Stimulated activated CD4-positive, alpha-beta T cell treated with anti-CD3 and anti-CD28 coated beads, Interleukin-1b, Interleukin-23, amount 100 ng/mL, for 48 hours (primary cell): Measurements from ENCODE around the gene ABCC3.
"Not testable (repeated sequence)": the region's sequence is repeated elsewhere in the genome, so short reads cannot be mapped to it uniquely, and the experiment has no call there.

ENCODE experiments used
- DNase-seq: peaks from one replicate; pipeline ENCODE4 v3.0.0-alpha.2; 2020

The ABCC3 gene

DNA sequence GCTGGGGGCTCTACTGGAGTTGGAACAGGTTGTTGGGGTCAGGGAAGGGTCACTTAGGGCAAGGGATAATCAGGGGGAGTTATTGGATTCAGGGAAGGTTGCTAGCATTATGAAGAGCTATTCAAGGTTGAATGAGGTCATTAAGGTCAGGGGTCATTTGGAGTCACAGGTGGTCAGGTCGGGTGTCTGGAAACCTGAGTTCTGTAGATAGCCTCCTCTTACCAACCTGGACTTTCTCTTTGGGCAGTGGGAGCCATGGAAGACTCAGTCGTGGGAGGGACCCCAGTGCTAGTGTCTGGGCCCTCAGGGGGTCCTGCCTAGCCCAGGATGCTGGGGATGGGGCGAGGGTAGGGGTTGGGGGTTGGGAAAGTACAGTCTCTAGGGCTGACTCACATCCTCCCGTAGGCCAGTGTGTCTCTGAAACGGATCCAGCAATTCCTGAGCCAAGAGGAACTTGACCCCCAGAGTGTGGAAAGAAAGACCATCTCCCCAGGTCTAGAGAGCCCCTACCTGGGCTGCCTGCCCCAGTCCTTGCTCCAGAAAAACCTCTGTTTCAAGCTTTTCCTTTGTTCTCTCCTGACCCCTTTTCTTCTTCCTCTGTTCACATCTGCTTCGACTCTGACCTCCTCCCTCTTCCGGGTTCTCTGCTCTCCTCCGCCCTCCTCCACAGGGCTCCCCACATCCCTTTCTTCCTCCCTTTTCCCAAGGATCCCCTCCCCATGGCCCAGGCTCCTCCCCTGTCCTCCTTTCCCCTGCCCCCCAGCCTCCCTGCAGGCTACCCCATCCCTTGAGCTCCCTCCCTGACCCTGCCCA is 33.5 kb downstream of the ABCC3 start:
- DNase-seq: no peak

DNA sequence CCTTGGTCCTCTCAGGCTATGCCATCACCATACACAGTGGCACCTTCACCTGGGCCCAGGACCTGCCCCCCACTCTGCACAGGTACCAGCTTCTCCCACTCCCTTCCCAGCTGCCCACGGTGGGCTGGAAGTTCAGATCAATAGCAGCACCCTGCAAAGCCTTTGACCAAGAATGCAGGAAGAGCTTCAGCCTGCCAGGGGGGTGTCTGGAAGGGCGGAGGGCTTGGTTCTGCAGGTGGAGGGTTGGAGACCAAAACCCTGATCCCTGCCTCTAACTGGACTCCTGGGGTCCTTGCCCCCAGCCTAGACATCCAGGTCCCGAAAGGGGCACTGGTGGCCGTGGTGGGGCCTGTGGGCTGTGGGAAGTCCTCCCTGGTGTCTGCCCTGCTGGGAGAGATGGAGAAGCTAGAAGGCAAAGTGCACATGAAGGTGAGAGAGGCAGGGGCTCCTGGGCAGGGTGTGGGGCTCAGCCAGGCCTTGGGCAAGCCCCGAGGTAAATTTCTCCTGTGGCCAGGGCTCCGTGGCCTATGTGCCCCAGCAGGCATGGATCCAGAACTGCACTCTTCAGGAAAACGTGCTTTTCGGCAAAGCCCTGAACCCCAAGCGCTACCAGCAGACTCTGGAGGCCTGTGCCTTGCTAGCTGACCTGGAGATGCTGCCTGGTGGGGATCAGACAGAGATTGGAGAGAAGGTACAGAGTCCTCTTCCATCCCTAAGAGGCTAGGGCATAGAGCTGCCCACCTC is 34.3 kb downstream of the ABCC3 start:
- no peak for DNase-seq

- no peak for DNase-seq
Measured at GRCh38 chr17:50672071-50672470, 37.4 kb downstream of the ABCC3 start.

GRCh38 chr17:50672831-50673551 is 38.3 kb downstream of the ABCC3 start:
- DNase-seq: no peak

DNA sequence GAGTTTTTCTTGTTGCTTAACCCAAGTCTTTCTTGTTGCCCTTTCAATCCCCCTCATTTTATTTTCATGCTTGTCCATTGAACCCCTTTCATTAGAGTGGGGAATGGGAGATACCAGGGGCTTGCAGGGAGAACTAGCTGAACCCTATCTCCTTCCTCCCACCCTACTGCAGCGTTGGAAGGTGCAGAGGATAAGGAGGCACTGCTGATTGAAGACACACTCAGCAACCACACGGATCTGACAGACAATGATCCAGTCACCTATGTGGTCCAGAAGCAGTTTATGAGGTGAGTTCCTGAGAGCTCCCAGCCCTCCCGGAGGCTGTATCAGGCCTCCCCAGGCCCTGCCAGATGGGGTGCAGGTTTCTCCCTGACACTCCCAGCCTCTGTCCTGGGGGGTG is 40.5 kb downstream of the ABCC3 start:
- DNase-seq: no peak

- DNase-seq: no peak
Measured at GRCh38 chr17:50675627-50676026, 40.9 kb downstream of the ABCC3 start.

GRCh38 chr17:50676065-50676975 is 41.6 kb downstream of the ABCC3 start:
- DNase-seq: no peak

DNA sequence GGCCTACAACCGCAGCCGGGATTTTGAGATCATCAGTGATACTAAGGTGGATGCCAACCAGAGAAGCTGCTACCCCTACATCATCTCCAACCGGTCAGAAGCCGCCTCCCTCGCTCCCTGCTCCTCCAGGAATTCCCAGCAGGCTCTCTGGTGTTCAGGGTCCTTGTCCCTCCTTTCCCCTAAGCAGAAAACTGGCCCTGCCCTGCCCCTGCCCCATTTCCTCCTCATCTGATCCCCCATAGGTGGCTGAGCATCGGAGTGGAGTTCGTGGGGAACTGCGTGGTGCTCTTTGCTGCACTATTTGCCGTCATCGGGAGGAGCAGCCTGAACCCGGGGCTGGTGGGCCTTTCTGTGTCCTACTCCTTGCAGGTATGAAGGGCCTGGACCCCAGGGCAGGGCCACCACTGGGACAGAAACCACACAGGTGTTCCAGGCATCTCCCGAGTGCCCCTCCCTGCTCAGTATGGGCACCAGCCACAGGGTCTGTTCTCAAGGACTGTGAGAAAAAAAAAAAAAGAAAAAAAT is 43.2 kb downstream of the ABCC3 start:
- no peak for DNase-seq

GRCh38 chr17:50679008-50679544 is 44.4 kb downstream of the ABCC3 start:
- DNase-seq: no peak

DNA sequence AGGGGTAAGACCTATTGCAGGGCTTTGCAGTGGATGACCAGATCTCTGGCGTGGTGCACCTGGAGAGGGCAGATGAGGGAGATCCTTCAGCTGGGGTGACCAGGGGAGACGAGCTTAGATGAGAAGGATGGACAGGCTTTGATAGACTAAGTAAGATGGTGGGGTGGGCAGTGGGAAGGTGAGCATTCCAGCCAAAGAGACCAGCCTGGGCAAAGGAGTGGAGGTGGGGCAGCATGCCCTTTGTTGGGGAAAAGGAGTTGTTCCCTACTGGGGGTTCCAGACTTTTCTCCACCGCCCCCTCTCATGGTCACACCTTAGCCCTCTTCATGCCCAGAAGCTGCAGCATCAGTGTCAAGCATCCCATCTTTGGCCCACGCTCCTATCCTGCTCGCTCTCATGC is 45.4 kb downstream of the ABCC3 start:
- no peak for DNase-seq

GRCh38 chr17:50680543-50681262 is 46.0 kb downstream of the ABCC3 start:
- not testable (repeated sequence) for DNase-seq

- DNase-seq: no peak
Measured at GRCh38 chr17:50681263-50682200, 46.9 kb downstream of the ABCC3 start.

- DNase-seq: no peak
Measured at GRCh38 chr17:50682441-50682840, 47.8 kb downstream of the ABCC3 start.

DNA sequence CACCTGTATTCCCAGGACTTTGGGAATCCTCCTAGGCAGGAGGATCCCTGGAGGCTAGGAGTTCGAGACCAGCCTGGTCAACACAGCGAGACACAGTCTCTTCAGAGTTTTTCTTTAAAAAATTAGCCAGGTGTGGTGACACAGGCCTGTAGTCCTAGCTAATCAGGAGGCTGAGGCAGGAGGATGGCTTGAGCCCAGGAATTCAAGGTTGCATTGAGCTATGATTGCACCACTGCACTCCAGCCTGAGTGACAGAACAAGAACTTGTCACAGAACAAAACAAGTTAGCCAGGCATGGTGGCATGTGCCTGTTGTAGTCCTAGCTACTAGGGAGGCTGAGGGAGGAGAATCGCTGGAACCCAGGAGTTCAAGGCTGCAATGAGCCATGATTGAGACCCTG is 48.3 kb downstream of the ABCC3 start:
- DNase-seq: no peak

DNA sequence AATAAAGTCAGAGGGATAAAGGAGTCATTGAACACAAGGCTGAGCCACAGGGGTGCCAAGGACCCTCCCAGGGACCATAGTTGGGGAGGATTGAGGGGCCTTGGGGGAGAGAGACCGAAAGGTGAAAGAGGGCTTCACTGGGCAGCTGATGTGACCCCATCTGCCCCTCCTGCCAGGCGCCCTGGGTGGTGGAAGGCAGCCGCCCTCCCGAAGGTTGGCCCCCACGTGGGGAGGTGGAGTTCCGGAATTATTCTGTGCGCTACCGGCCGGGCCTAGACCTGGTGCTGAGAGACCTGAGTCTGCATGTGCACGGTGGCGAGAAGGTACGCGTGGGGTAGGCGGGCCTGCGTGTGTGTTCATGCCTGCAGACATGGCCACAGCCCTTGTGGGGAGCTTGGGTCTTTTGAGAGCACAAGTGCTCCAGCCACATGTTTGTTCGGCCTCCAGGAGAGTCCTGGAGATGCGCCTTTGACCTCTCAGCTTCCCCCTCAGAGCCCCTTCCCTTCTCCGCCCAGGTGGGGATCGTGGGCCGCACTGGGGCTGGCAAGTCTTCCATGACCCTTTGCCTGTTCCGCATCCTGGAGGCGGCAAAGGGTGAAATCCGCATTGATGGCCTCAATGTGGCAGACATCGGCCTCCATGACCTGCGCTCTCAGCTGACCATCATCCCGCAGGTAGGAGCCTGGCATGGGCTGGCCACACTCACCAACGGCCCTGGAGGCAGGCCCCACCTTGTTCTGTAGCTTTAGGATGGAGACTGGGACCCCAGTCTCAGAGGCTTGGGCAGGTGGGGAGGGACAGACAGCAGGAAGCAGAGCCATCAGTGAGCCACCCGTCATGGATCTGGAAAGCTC is 49.0 kb downstream of the ABCC3 start:
- DNase-seq: no peak

DNA sequence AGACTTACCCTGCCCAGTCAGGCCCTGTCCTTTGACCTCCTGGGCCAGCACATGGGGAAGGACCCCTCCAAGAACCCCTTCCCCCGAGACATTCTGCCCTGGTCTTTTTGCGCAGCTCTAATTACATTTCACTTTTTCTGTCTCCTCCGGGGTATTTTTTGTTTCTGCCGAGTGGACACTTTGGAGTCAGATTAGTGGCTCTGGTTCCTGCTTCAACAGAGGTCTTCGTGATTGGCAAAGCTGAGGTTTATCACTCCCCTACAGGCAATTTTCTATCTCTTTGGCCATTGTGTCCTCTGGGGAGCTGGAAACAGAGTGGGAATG is 49.6 kb downstream of the ABCC3 start:
- DNase-seq: no peak

DNA sequence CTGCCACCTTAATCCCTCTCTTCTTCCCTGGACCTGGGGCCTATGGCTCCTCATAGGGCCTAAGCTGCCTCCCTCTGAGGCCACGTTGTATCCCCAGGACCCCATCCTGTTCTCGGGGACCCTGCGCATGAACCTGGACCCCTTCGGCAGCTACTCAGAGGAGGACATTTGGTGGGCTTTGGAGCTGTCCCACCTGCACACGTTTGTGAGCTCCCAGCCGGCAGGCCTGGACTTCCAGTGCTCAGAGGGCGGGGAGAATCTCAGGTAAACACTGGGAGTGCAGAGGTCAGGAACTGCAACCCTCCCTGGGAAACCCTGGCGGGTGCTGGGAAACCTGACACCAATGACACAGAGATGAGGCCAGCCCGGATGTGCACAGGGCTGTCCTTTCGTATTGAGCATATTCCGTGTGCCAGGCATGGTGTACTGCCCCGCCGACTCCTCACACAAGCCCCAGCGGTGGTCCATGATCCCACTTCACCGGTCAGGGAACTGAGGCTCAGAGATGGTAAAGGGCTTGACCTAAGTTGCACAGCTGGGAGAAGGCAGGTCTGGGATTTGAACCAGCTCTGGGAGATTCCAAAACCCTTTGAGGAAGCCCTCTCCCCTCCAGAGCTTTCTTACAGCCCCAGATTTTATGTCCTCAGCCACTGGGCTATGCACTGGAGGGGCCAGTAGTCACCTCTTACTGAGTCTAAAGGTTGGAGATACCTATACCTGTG is 50.1 kb downstream of the ABCC3 start:
- no peak for DNase-seq

DNA sequence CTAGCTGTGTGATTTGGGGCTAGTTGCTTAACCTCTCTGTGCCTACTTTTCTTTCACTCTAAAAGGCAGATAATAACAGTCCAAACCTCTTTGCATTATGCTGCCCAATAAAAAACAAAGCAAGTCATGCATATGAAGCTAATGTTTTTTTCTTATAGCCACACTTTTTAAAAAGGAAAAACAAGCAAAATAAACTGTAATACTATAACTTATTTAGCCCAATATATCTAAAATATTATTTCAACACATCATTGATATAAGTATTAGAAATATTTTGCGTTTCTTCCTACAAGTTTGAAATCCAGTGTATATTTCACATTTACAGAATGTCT is 50.6 kb downstream of the ABCC3 start:
- DNase-seq: no peak
